HCT116 (cell line): Measurements from ENCODE around the gene NSUN4.

ENCODE experiments used
- CEBPB ChIP-seq: IDR thresholded peaks from 2 replicates; pipeline ENCODE4 v1.6.1; 2012; ENCODE audit warnings: low read depth
- EZH2 ChIP-seq: fragments of 200-600 bp; sonication (generic); IDR thresholded peaks from 2 replicates; pipeline ENCODE4 v1.6.1; 2017; ENCODE audit warnings: antibody characterized with exemption, mixed run types
- POLR2AphosphoS5 ChIP-seq: IDR thresholded peaks from 2 replicates; pipeline ENCODE4 v1.6.1; 2011; ENCODE audit warnings: mild to moderate bottlenecking, low read depth, low read length, moderate library complexity
- TF ChIP-seq, protein P1 (sequence below), 3 experiments: fragments of 200-600 bp in 1 of 3; sonication (generic) in 1 of 3; IDR thresholded peaks in 2 of 3; conservative IDR thresholded peaks in 1 of 3; 2 replicates each; pipeline ENCODE4 v1.5.1; 2012 to 2017; ENCODE audit warnings: low read depth in 2 of 3, low read length in 2 of 3, antibody characterized with exemption in 1 of 3, borderline replicate concordance in 1 of 3, control low read depth in 1 of 3, mild to moderate bottlenecking in 1 of 3, mixed read lengths in 1 of 3, mixed run types in 1 of 3, moderate library complexity in 1 of 3; ENCODE audit not compliant: insufficient read depth in 1 of 3

DNA sequence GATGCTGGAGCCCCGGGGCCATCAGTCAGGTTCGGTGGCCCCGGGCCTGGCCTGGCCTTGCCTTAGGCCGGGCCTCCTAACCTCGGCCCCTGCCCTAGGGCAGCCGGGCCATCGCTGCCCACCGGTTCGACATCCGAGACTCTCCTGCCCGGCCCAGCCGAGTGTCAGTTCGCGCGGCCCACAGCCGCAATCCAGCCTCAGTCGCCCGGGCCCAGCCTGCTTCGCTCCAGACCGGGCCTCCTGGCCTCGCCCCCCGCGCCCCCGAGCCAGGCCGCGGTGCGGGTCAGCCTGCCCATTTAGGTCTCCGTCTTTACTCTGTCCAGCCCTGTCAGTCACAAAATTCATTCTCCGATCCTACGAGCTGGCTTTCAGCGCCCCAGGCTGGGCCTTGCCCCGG, 38.0 kb upstream of the NSUN4 start:
- TF ChIP-seq EZH2 (no peak), CEBPB (no peak), POLR2AphosphoS5 (no peak)
- TF ChIP-seq, protein P1, sequence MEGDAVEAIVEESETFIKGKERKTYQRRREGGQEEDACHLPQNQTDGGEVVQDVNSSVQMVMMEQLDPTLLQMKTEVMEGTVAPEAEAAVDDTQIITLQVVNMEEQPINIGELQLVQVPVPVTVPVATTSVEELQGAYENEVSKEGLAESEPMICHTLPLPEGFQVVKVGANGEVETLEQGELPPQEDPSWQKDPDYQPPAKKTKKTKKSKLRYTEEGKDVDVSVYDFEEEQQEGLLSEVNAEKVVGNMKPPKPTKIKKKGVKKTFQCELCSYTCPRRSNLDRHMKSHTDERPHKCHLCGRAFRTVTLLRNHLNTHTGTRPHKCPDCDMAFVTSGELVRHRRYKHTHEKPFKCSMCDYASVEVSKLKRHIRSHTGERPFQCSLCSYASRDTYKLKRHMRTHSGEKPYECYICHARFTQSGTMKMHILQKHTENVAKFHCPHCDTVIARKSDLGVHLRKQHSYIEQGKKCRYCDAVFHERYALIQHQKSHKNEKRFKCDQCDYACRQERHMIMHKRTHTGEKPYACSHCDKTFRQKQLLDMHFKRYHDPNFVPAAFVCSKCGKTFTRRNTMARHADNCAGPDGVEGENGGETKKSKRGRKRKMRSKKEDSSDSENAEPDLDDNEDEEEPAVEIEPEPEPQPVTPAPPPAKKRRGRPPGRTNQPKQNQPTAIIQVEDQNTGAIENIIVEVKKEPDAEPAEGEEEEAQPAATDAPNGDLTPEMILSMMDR (IDR thresholded peaks at IDR 0.05 in 2 of 3, conservative IDR thresholded peaks at IDR 0.05 in 1 of 3; ENCODE audit: borderline replicate concordance in 1 of 3, insufficient read depth in 1 of 3, low read depth in 2 of 3, low read length in 2 of 3) = no peak
